ENCODE data around the gene BSPRY.

DNA sequence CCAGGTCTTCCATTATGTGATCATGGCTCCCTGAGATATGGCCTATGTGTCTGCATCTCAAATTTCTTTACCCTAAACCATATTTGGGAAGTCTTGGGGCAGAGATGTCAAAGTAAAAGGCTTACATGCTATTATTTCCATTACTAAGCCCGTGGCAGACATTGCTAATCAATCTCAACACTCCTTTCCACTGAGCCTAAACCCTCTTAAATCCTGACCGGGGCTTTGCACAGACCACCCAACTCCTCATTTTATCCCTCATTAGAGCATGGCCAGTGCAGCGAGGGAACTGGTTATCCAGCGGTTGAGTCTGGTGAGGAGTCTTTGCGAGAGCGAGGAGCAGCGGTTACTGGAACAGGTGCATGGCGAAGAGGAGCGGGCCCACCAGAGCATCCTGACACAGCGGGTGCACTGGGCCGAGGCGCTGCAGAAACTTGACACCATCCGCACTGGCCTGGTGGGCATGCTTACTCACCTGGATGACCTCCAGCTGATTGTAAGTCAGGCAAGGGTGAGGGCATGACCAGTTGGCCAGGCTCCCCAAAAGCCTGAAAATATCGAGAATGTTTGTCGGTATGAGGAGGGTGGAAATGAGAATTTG, 11.0 kb downstream of the BSPRY start:
- no peak for TF ChIP-seq ZNF138 (tag by site-specific recombination; IDR thresholded peaks at IDR 0.05; ENCODE audit: borderline replicate concordance)
- TF ChIP-seq, protein P1, sequence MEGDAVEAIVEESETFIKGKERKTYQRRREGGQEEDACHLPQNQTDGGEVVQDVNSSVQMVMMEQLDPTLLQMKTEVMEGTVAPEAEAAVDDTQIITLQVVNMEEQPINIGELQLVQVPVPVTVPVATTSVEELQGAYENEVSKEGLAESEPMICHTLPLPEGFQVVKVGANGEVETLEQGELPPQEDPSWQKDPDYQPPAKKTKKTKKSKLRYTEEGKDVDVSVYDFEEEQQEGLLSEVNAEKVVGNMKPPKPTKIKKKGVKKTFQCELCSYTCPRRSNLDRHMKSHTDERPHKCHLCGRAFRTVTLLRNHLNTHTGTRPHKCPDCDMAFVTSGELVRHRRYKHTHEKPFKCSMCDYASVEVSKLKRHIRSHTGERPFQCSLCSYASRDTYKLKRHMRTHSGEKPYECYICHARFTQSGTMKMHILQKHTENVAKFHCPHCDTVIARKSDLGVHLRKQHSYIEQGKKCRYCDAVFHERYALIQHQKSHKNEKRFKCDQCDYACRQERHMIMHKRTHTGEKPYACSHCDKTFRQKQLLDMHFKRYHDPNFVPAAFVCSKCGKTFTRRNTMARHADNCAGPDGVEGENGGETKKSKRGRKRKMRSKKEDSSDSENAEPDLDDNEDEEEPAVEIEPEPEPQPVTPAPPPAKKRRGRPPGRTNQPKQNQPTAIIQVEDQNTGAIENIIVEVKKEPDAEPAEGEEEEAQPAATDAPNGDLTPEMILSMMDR (tag by site-specific recombination; IDR thresholded peaks at IDR 0.05): no peak
- no peak for TF ChIP-seq ZNF23 (tag by site-specific recombination; IDR thresholded peaks at IDR 0.05; ENCODE audit: borderline replicate concordance)
- no peak for TF ChIP-seq ZNF423 (tag by site-specific recombination; IDR thresholded peaks at IDR 0.05)
- no peak for TF ChIP-seq ZNF677 (tag by site-specific recombination; IDR thresholded peaks at IDR 0.05)
- TF ChIP-seq, protein P2, sequence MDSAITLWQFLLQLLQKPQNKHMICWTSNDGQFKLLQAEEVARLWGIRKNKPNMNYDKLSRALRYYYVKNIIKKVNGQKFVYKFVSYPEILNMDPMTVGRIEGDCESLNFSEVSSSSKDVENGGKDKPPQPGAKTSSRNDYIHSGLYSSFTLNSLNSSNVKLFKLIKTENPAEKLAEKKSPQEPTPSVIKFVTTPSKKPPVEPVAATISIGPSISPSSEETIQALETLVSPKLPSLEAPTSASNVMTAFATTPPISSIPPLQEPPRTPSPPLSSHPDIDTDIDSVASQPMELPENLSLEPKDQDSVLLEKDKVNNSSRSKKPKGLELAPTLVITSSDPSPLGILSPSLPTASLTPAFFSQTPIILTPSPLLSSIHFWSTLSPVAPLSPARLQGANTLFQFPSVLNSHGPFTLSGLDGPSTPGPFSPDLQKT (IDR thresholded peaks at IDR 0.05; ENCODE audit: borderline replicate concordance, low read depth, low read length): no peak
- no peak for TF ChIP-seq ZNF175 (tag by site-specific recombination; IDR thresholded peaks at IDR 0.05)
- no peak for TF ChIP-seq GLIS1 (tag by site-specific recombination; IDR thresholded peaks at IDR 0.05)
- no peak for TF ChIP-seq ZBTB21 (tag by site-specific recombination; IDR thresholded peaks at IDR 0.05)
- no peak for TF ChIP-seq ZBTB7A (tag by site-specific recombination; IDR thresholded peaks at IDR 0.05; ENCODE audit: low read depth)
- no peak for TF ChIP-seq ZBTB11 (tag by site-specific recombination; conservative IDR thresholded peaks at IDR 0.05; ENCODE audit: low read depth)
- TF ChIP-seq PRDM2 (tag by site-specific recombination; IDR thresholded peaks at IDR 0.05; ENCODE audit: borderline replicate concordance): no peak
- 0 out of 2 replicates have a peak, but pooled peaks have one; percentile 10 for TF ChIP-seq ZBTB17 (tag by site-specific recombination; IDR thresholded peaks at IDR 0.05)
- no peak for TF ChIP-seq ZFP37 (tag by site-specific recombination; IDR thresholded peaks at IDR 0.05)
